ENCODE measurements around the gene MDN1. TPM values are rescaled to one million over a fixed set of nuclear protein-coding genes. Genes with fewer than 3 reads are reported as not detected.

Gene MDN1
- total and polyA plus RNA-seq, 2 of the 8 experiments (the other 6 are each of a cell fraction or from before 2014, with no cell fraction given): 53.5 to 179 TPM

GRCh38 chr6:89817481-89817880, 2.1 kb downstream of the MDN1 start:
- Histone ChIP-seq H3K23ac (ENCODE audit: insufficient read length) (no peak overlapping the region), H3K18ac (ENCODE audit: extremely low read depth, low read length) (no peak overlapping the region), H3K27me3 (replicated peaks in 1 of 4; ENCODE audit: control insufficient read depth in 3 of 4, extremely low read depth in 1 of 4, insufficient read depth in 3 of 4, low read length in 3 of 4) (no peaks in the 10 kb centered on the region), H2AFZ (ENCODE audit: low read length) (no peak overlapping the region), H4K8ac (ENCODE audit: extremely low read depth, insufficient read depth, low read length) (no peak overlapping the region), H4K5ac (ENCODE audit: insufficient read length, low read depth, low read length) (no peak overlapping the region), H2BK15ac (ENCODE audit: low read length) (no peak overlapping the region), H3K4me3 (ENCODE audit: extremely low read depth in 1 of 4, insufficient read depth in 2 of 4, low read depth in 3 of 4, low read length in 4 of 4) (peak overlapping the region; percentile 83 to 93 (median 91); a peak in 7 of 8 replicates), H3K56ac (replicated peaks; ENCODE audit: insufficient read length, low read depth, low read length) (no peak overlapping the region), H3K23me2 (ENCODE audit: low read depth, low read length) (peaks cover 6% of the 10 kb centered on the region; the same call in 1 of the 2 replicates), H2BK5ac (ENCODE audit: low read depth, low read length) (peak overlapping the region; percentile 89), H3K9ac (replicated peaks in 1 of 4; ENCODE audit: extremely low read depth in 1 of 4, low read depth in 3 of 4, low read length in 3 of 4) (peak overlapping the region in 3 of 4 experiments; percentile 42 to 95 (median 94); a peak in 5 of 7 replicates), H3K14ac (ENCODE audit: insufficient read length) (no peak overlapping the region), H3K9me3 (ENCODE audit: insufficient read depth in 2 of 2, low read depth in 1 of 2, low read length in 1 of 2) (no peaks in the 10 kb centered on the region), H2BK12ac (ENCODE audit: low read depth, low read length) (no peak overlapping the region; the same call in 1 of the 2 replicates), H3K79me1 (ENCODE audit: low read depth, low read length) (peaks cover 2% of the 10 kb centered on the region; the same call in 1 of the 2 replicates), H2BK120ac (replicated peaks; ENCODE audit: low read depth, low read length) (no peak overlapping the region), H3K4ac (replicated peaks; ENCODE audit: insufficient read length, low read depth, low read length) (no peak overlapping the region), H3K36me3 (ENCODE audit: control insufficient read depth in 2 of 4, insufficient read depth in 4 of 4, low read length in 3 of 4) (no peaks in the 10 kb centered on the region), H4K91ac (replicated peaks; ENCODE audit: insufficient read length, low read length) (no peak overlapping the region), H2BK20ac (ENCODE audit: low read length) (no peak overlapping the region), H3K79me2 (ENCODE audit: control insufficient read depth in 1 of 2, insufficient read depth in 2 of 2, low read length in 2 of 2) (peaks cover 23 to 74% of the 10 kb centered on the region in 2 experiments), H4K20me1 (replicated peaks in 1 of 2; ENCODE audit: control insufficient read depth in 1 of 2, insufficient read depth in 2 of 2, low read length in 2 of 2) (peaks cover 23 to 25% of the 10 kb centered on the region in 2 experiments), H3K27ac (ENCODE audit: low read depth, low read length) (peak overlapping the region; percentile 71), H3K4me2 (ENCODE audit: insufficient read depth in 1 of 2, low read depth in 2 of 2, low read length in 2 of 2) (peak overlapping the region; percentile 78 to 82), H3K4me1 (replicated peaks in 1 of 4; ENCODE audit: control insufficient read depth in 3 of 4, insufficient read depth in 4 of 4, low read length in 3 of 4) (peaks cover 4 to 18% (median 11%) of the 10 kb centered on the region in 4 experiments), H2AK5ac (ENCODE audit: low read depth, low read length) (no peak overlapping the region; the same call in 1 of the 2 replicates)
- CTCF ChIA-PET (ENCODE audit: partially characterized antibody): interaction anchor here (0.9 to 1.3 kb wide), 4 partner anchors 9 to 41 kb away, joined by 3 to 5 read pairs (median 3); no protein-coding TSS in a partner anchor
- DNase-seq (ENCODE audit: low read depth in 1 of 2, low spot score in 2 of 2) (peak in 1 of 2 experiments; percentile 49), FAIRE-seq (peak; percentile 91)
- WGBS, 2 experiments (ENCODE audit: extremely low coverage in 1 of 2, insufficient coverage in 1 of 2, insufficient read length in 1 of 2, insufficient replicate concordance in 2 of 2, low coverage in 1 of 2, low lambda C conversion rate in 2 of 2, missing lambda C conversion rate in 1 of 2): 5% methylated on average over 3 of the region's 3 CpGs; no CpG with 5 or more reads in 1 of the 2 experiments
- POLR2A ChIA-PET (ENCODE audit: partially characterized antibody): interaction anchor here (0.8 to 4.6 kb wide), 7 partner anchors 11 to 478 kb away, joined by 3 to 72 read pairs (median 4); partner anchors contain the start of gene CASP8AP2
- no peak for TF ChIP-seq ASH2L (IDR thresholded peaks at IDR 0.05; ENCODE audit: low read length)
